AG10803 (cell line): ENCODE measurements around the gene VPS37D.
"Not testable (repeated sequence)": the region's sequence is repeated elsewhere in the genome, so short reads cannot be mapped to it uniquely, and the experiment has no call there.

Source experiments
- DNase-seq: peaks from one replicate; pipeline ENCODE4 v3.0.0; 2010; ENCODE audit warnings: low read depth
- H3K4me3 ChIP-seq: 2 replicates; pipeline ENCODE4 v1.5.1; 2011; ENCODE audit warnings: mild to moderate bottlenecking, low read length, control low read depth
- CTCF ChIP-seq: conservative IDR thresholded peaks from 2 replicates; pipeline ENCODE4 v1.5.1; 2011; ENCODE audit warnings: mild to moderate bottlenecking, low read length, control low read depth, inconsistent platforms

Gene VPS37D

GRCh38 chr7:73717991-73718405 lies 50.4 kb downstream of the VPS37D start:
- H3K4me3 ChIP-seq: peak overlapping the region; percentile 74
- peak; percentile 77 for DNase-seq
- no peak for TF ChIP-seq CTCF

GRCh38 chr7:73718438-73718881 lies 50.8 kb downstream of the VPS37D start:
- peak overlapping the region; percentile 74 for H3K4me3 ChIP-seq
- no peak for TF ChIP-seq CTCF
- no peak for DNase-seq

- peak within 1 kb of the TSS; percentile 74 for H3K4me3 ChIP-seq
- peak; percentile 60 for DNase-seq
- TF ChIP-seq CTCF: no peak
These were observed 51.5 kb downstream of the VPS37D start, which contains the start of gene STX1A for GRCh38 chr7:73718905-73719805. Gene STX1A (minus strand): TSS chr7:73719669. CDS start chr7:73719631, 38 bp downstream.

DNA sequence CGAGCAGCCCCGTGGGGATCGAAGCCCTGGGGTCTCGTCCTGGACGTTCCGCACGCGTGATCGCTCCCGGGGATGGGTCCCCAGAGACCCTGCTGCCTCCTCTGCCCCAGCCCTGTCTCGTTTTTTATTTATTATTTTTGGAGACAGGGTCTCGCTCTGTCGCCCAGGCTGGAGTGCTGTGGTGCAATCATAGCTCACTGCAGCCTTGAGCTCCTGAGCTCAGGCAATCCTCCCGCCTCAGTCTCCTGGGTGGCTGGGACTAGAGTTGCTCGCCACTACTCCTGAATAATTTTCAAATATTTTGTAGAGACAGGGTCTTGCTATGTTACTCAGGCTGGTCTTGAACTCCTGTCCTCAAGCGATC lies 52.2 kb downstream of the VPS37D start:
- DNase-seq: no peak
- TF ChIP-seq CTCF: no peak
- H3K4me3 ChIP-seq: peak overlapping the region; percentile 66

- not testable (repeated sequence) for H3K4me3 ChIP-seq, DNase-seq
These were observed 52.8 kb downstream of the VPS37D start for GRCh38 chr7:73720443-73720842.

GRCh38 chr7:73721377-73721817 lies 53.8 kb downstream of the VPS37D start:
- H3K4me3 ChIP-seq: no peak overlapping the region
- no peak for DNase-seq

More at GRCh38 chr7:73721377-73721817, 53.8 kb downstream of the VPS37D start:
- no peak for TF ChIP-seq CTCF
